ENCODE data around the gene CTRB2.

DNA sequence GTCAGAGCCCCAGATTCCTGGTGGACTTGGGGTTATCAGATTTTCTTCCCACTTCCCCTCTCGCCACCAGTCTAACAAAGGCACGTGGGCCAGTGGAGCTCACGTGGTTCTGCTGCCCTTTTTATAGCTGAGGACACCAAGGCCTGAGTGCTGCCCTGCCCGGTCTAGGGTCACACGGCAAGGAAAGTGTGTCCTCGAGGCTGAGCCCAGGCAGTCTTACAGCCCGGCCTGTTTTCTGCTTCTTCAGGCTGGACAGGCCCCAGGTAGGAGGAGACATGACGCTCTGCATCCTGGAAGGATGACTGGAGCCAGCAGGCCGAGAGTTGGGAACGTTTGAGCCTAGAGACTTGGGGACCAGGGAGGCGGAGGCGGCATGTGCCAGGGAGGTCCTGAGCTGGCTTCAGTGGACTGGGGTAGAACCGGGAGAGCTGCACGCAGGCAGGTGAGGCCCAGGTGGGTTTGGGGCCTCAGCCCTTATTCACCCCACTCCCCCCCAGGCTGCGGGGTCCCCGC, 15.4 kb upstream of the CTRB2 start:
- TF ChIP-seq POLR2A (IDR thresholded peaks at IDR 0.05; ENCODE audit: low read length) (no peak), GATA1 (IDR thresholded peaks at IDR 0.05; ENCODE audit: low read depth, low read length) (no peak)

Measured in erythroblast (primary cell).